HCT116 (cell line): ENCODE data around the gene IFITM5. TPM values are rescaled to one million over a fixed set of nuclear protein-coding genes. Genes with fewer than 3 reads are reported as not detected.
A peak's percentile ranks its signal among the peaks of the same experiment; 100 is the strongest.
"Not testable (repeated sequence)": the region's sequence is repeated elsewhere in the genome, so short reads cannot be mapped to it uniquely, and the experiment has no call there.

Experiments used
- ATAC-seq: fragments of 200-7000 bp; cut with Tn5 transposase; 2 replicates; pipeline ENCODE4 v1.9.1; 2020; ENCODE audit warnings: mild to moderate bottlenecking, moderate library complexity
- BruUV-seq: library from RNA; stranded (reverse); fragments of 400-500 nt; replicated peaks from 2 replicates; lab custom pipeline; 2021; lab: Mats Ljungman, UMichigan
- CTCF ChIA-PET: fragments of 300-600 bp; sonication (Branson Sonifier 250); formaldehyde crosslinking; loops from one replicate; lab custom pipeline; 2021; ENCODE audit warnings: antibody characterized with exemption; lab: Charles Lee
- POLR2A ChIA-PET: fragments of 300-600, 350-600 bp; sonication (Branson Sonifier 250); formaldehyde crosslinking; loops from one replicate; lab custom pipeline; 2021; ENCODE audit warnings: antibody characterized with exemption; lab: Charles Lee
- RAD21 ChIA-PET, 2 experiments: fragments of 300-600 bp; sonication (Branson Sonifier 250); formaldehyde crosslinking; loops; one replicate each; lab custom pipeline; 2023; ENCODE audit warnings: low total read pairs in 2 of 2; ENCODE audit not compliant: uncharacterized antibody in 2 of 2, unreplicated experiment in 2 of 2, low non-redundant PET in 1 of 2; lab: Charles Lee
- DNase-seq: peaks from one replicate; pipeline ENCODE4 v3.0.0-alpha.2; 2010; ENCODE audit warnings: low read depth, low spot score
- H2AFZ ChIP-seq: fragments of 200-600 bp; shearing (Covaris generic), sonication (generic); 2 replicates; pipeline ENCODE4 v1.6.1; 2017; ENCODE audit warnings: low read depth, mixed run types, mixed read lengths, antibody characterized with exemption, low read length; ENCODE audit not compliant: poor library complexity, severe bottlenecking
- H3K27ac ChIP-seq: 2 replicates; pipeline ENCODE4 v1.5.1; 2012; ENCODE audit warnings: low read depth, low read length
- H3K27me3 ChIP-seq: fragments of 200-600 bp; sonication (generic); 2 replicates; pipeline ENCODE4 v1.6.1; 2016; ENCODE audit warnings: mixed run types, low read length, mixed read lengths; ENCODE audit not compliant: insufficient read depth
- H3K36me3 ChIP-seq, 2 experiments: fragments of 200-500 bp in 1 of 2; fragments of 200-600 bp in 1 of 2; sonication (Bioruptor generic) in 1 of 2; sonication (generic) in 1 of 2; 2 replicates each; pipeline versions ENCODE4 v1.5.1 to v1.6.1; 2014 to 2016; ENCODE audit warnings: low read length in 2 of 2, inconsistent platforms in 1 of 2, mixed read lengths in 1 of 2, mixed run types in 1 of 2; ENCODE audit not compliant: insufficient read depth in 2 of 2, control insufficient read depth in 1 of 2
- H3K4me1 ChIP-seq, 2 experiments: fragments of 200-600 bp in 1 of 2; sonication (generic) in 1 of 2; 2 replicates each; pipeline versions ENCODE4 v1.5.1 to v1.6.1; 2012 to 2017; ENCODE audit warnings: low read length in 2 of 2, inconsistent platforms in 1 of 2, mild to moderate bottlenecking in 1 of 2, mixed read lengths in 1 of 2, mixed run types in 1 of 2, moderate library complexity in 1 of 2; ENCODE audit not compliant: insufficient read depth in 2 of 2, control insufficient read depth in 1 of 2
- H3K4me2 ChIP-seq: fragments of 200-600 bp; sonication (generic); 2 replicates; pipeline ENCODE4 v1.6.1; 2017; ENCODE audit warnings: mixed run types, low read length, mixed read lengths
- H3K4me3 ChIP-seq, 2 experiments: fragments of 200-600 bp in 1 of 2; sonication (generic) in 1 of 2; replicated peaks in 1 of 2; 2 replicates each; pipeline ENCODE4 v1.5.1; 2011 to 2016; ENCODE audit warnings: low read length in 2 of 2, control low read depth in 1 of 2, low read depth in 1 of 2, mild to moderate bottlenecking in 1 of 2, mixed read lengths in 1 of 2, mixed run types in 1 of 2
- H3K79me2 ChIP-seq: fragments of 200-600 bp; sonication (generic); 2 replicates; pipeline ENCODE4 v1.6.1; 2017; ENCODE audit warnings: mild to moderate bottlenecking, mixed run types, low read length, moderate library complexity, mixed read lengths; ENCODE audit not compliant: insufficient read depth
- H3K9ac ChIP-seq: fragments of 200-600 bp; sonication (generic); 2 replicates; pipeline ENCODE4 v1.6.1; 2016; ENCODE audit warnings: low read length, mixed read lengths
- H3K9me2 ChIP-seq: fragments of 200-600 bp; sonication (generic), shearing (Covaris generic); 2 replicates; pipeline ENCODE4 v1.6.1; 2017; ENCODE audit warnings: mixed run types, mild to moderate bottlenecking, moderate library complexity; ENCODE audit not compliant: insufficient read depth
- H3K9me3 ChIP-seq, 2 experiments: fragments of 200-500 bp in 1 of 2; fragments of 200-600 bp in 1 of 2; sonication (Bioruptor generic) in 1 of 2; sonication (generic) in 1 of 2; 2 replicates each; pipeline ENCODE4 v1.6.1; 2014 to 2017; ENCODE audit warnings: low read length in 2 of 2, mixed read lengths in 2 of 2, inconsistent platforms in 1 of 2, low read depth in 1 of 2, mild to moderate bottlenecking in 1 of 2, mixed run types in 1 of 2, moderate library complexity in 1 of 2; ENCODE audit not compliant: control insufficient read depth in 1 of 2, insufficient read depth in 1 of 2
- H4K20me1 ChIP-seq: fragments of 200-600 bp; sonication (generic), shearing (Covaris generic); 2 replicates; pipeline ENCODE4 v1.6.1; 2017; ENCODE audit warnings: mixed run types, mild to moderate bottlenecking, moderate library complexity; ENCODE audit not compliant: insufficient read depth
- intact Hi-C: fragments of 100-400 bp; cut with micrococcal nuclease; formaldehyde crosslinking; loops from 2 replicates; pipeline ENCODE4 v1.10.0; 2022
- total RNA-seq: library from RNA; stranded (reverse); gene quantifications from one replicate; pipeline ENCODE4 v1.2.1, GENCODE V29; 2021; ENCODE audit not compliant: unreplicated experiment

Gene IFITM5
- total RNA-seq, 1 experiment from 2014 or later, result not detected

DNA sequence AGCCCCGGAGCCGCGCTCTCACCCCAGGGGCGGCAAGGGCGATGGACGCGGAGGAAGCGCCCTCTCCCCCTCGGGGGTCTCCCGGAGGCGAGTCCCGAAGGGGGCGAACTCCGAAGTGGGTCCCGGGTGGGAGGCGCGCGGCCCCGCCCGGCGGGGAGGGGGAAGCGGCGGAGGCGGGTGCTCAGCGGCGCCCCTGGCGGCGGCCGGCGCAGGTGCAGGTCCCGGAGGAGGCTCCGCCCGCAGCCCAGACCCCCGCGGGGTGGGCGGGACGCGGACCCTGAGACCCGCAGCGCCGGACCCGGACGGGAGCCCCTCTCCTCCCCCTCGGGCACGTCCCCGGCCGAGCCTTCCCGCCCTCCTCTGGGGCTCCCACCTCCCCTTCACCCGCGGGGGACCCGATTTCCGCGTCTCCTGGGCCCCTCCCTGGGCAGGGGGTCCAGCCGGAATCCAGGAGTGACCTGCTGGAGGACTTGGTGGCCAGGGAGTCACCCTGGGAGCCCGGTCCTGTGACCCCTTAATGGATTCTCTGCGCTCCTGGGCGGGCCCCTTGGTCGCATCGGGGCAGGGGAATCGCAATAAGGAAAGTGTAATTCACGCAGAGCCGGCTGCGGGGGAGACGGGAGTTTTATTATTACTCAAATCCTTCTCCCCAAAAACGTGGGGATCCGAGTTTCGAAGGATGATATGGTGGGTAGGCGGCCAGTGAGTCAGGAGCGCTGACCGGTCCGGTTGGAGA lies 11.9 kb upstream of the IFITM5 start:
- H3K4me2 ChIP-seq, H3K79me2 ChIP-seq, intact Hi-C loops, H3K4me3 ChIP-seq, H3K27ac ChIP-seq, DNase-seq, RAD21 ChIA-PET, H4K20me1 ChIP-seq, BruUV-seq, H3K9me3 ChIP-seq, H2AFZ ChIP-seq, H3K27me3 ChIP-seq, H3K36me3 ChIP-seq, H3K9me2 ChIP-seq, H3K9ac ChIP-seq, POLR2A ChIA-PET: not testable (repeated sequence)
- ATAC-seq, result peak; percentile 64
- peaks cover 23 to 35% of the 10 kb centered on the region in 2 experiments for H3K4me1 ChIP-seq
- CTCF ChIA-PET, result interaction anchor here (2.1 kb wide), 1 partner anchor 137 kb away, joined by 5 read pairs; no protein-coding TSS in a partner anchor

DNA sequence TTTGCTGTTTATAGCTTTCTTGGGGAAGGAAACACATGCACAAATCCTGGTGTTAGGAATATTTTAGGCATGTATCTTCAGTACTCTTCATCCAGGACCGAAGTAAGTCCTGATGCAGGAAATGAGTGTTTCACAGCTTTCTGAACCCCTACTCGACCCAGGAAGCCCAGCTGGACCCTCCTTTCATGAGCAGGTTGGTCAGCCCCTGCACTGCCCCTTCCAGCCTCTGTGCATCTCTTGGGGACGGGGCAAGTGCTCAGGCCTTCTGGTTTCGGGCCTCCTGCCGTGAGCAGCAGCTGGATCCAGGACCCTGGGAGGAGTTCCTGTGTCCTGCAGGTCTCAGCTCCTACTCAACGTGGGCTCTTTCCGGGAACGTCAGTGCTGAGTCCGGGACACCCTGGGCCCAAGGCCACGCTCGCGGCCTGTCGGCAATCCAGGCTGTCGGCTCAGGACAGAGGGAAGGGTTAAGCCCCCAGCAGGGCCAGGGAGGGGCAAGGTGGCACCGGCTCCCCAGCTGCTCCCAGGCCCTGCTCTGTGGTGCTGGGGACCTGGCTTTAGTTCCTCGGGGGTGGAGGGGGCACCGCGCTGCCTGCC lies 10.8 kb upstream of the IFITM5 start:
- H3K9me3 ChIP-seq, POLR2A ChIA-PET, RAD21 ChIA-PET, H3K27me3 ChIP-seq, H3K36me3 ChIP-seq, BruUV-seq, H3K9me2 ChIP-seq, H3K27ac ChIP-seq, DNase-seq, H4K20me1 ChIP-seq, H2AFZ ChIP-seq, H3K4me3 ChIP-seq, H3K79me2 ChIP-seq, H3K9ac ChIP-seq: not testable (repeated sequence)
- intact Hi-C loops, result loop anchor here (10.0 kb wide), 1 partner anchor 85 kb away; the partner anchor contains the start of gene PKP3
- CTCF ChIA-PET, result interaction anchor here (1.0 kb wide), 1 partner anchor 9 kb away, joined by 3 read pairs; no protein-coding TSS in a partner anchor
- Histone ChIP-seq H3K4me2 (peak overlapping the region; percentile 80), H3K4me1 (peaks cover 23 to 35% of the 10 kb centered on the region in 2 experiments)
- peak; percentile 5; the same call in 1 of the 2 replicates for ATAC-seq

DNA sequence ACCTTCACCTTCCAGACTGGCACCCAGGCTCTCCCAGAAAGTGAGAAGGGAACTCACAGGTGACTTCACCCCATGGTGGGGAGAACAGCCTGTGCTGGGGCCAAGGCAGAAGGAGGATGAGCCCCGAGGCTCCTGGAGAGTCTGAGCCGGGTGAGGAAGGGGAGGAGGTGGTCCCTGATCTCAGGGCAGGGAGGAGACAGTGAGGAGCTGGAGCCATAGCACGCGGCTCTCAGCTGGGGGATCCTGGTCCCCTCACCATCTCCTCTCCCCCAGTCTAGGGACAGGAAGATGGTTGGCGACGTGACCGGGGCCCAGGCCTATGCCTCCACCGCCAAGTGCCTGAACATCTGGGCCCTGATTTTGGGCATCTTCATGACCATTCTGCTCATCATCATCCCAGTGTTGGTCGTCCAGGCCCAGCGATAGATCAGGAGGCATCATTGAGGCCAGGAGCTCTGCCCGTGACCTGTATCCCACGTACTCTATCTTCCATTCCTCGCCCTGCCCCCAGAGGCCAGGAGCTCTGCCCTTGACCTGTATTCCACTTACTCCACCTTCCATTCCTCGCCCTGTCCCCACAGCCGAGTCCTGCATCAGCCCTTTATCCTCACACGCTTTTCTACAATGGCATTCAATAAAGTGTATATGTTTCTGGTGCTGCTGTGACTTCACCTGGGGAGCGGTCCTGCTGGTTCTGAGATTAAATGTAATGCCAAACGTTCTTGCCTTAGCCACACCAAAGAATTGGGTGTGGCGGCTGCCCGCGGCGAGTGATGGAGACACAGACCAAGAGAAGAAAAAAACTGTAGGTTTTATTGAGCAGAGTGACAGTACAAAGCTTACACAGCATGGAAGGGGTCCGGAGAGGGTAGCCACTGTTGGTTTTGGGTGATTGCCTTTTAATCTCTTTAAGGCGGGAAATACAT lies 9.7 kb upstream of the IFITM5 start:
- Histone ChIP-seq H3K9ac (peak overlapping the region; percentile 61), H3K4me2 (peak overlapping the region; percentile 80), H3K4me1 (peaks cover 21 to 33% of the 10 kb centered on the region in 2 experiments), H3K4me3 (peak overlapping the region; percentile 59 to 68), H3K27ac (peak overlapping the region; percentile 62; the same call in 1 of the 2 replicates)
- intact Hi-C loops, result loop anchor here (10.0 kb wide), 1 partner anchor 86 kb away; the partner anchor contains the start of gene PKP3
- CTCF ChIA-PET, result interaction anchor here (1.0 to 1.1 kb wide), 2 partner anchors 8 to 10 kb away, joined by 3 to 5 read pairs; no protein-coding TSS in a partner anchor
- H3K79me2 ChIP-seq, BruUV-seq, H4K20me1 ChIP-seq, H3K9me2 ChIP-seq, H3K36me3 ChIP-seq, RAD21 ChIA-PET, H2AFZ ChIP-seq, H3K27me3 ChIP-seq, POLR2A ChIA-PET, H3K9me3 ChIP-seq, DNase-seq: not testable (repeated sequence)
- peak; percentile 16 for ATAC-seq
